ENCODE results near the gene DCBLD2.

DCBLD2 gene

GRCh38 chr3:98788651-98789050, 112.8 kb downstream of the DCBLD2 start:
- DNase-seq = no peak

DNA sequence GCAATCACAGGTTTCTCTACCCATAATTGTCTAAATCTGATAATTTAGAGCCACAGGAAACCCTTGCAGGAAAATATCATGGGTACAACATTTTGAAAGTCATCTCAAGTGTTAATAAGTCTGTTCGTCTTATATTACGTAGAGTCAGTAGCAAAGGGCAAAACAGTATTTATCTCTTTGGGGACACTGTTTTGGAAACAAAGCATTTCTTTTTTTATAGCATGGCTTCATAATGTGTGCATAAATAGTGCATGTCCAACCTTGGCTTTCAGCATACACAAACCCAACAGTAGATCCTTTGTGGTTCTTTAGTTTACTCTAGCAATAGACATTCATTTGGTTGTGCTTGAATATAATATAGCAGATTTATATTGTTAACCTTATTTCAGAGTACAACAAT, 114.3 kb downstream of the DCBLD2 start:
- no peak for DNase-seq

DNA sequence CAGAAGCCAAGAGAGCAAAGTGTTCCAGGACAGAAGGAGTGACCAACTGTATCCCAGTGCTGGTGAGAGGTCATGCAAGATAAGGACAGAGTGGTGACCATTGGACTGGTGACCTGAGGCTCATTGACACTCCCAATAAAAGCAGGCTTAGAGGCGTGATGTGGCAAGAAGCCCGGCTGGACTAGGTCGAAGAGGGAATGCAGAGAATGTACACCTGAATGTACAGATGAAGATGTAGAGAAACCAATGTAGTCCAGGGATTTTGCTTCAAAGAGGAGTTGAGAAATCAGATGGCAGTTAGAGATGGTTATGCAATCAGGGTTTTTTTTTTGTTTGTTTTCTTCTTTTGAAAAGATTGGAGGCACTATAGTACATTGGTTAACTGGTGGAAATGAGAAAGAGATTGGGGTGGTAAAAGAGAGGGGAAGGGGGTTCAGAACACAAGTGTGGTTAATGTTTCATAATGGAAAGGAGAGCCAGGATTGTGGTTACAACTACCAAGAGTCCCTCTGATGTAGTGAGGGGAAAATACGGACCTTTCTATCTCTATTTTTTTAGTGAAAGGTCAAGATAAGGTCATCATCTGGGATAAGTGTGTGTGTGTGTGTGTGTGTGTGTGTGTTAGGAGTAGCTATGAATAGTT, 115.0 kb downstream of the DCBLD2 start:
- DNase-seq = no peak

DNA sequence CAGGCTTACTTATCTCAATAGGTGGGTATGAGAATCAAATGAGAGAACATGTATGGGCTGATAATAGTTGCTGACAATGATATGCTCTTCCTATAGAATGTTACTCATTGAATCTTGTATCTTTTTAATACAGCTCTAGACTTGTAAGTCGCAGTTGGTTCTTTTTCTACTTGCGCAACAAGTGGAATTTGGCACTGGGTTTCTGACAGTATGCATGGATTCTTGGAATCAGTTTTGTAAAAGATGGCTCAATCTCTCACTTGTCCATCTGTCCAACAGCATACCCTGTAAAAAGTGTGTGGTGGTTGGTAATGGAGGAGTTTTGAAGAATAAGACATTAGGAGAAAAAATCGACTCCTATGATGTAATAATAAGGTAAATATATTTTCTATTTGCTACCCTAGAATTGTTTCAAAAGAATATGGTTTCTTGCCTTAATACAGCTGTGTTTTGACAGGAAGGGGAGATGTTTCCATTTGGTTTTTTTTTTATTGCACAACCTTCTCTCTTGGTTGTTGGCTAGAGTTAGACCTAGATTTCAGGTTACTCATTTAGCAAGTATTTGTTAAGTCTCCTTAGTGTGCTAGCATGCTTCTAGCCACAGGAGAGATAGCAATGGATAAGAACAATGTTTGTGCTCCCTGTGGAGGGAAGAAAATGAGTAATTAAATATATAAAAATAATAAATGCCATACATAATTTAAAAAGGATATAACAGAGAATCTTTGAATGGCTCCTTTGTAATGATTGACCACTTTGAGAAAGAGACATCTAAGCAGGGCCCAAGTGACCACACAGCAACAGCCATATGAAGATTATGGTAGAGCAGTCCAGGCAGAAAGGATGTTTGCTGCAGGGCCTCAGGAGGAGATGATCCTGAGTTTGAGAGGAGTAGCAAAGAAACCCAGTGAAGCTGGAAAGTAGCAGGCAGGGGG, 116.6 kb downstream of the DCBLD2 start:
- DNase-seq = no peak

DNA sequence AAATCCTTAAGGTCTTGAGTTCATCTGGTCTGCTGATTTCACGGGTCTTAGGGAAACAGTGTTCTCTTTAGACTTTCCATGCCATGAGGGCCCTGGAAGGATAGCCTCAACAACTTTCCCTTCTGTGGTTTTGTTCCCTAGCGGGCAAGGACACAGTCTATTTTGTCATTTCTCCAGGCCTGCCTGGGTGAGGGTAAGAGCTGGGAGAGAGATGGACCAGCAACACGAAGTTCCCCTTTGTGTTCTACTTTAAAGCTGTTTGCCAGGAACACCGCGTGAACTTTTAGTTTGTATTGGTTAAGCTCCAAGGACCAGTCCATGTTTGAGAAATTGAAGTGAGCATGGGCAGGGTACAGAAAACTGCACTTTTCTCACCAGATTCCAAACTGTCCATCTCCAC, 117.5 kb downstream of the DCBLD2 start:
- no peak for DNase-seq

GRCh38 chr3:98782824-98783500, 118.5 kb downstream of the DCBLD2 start:
- no peak for DNase-seq

DNA sequence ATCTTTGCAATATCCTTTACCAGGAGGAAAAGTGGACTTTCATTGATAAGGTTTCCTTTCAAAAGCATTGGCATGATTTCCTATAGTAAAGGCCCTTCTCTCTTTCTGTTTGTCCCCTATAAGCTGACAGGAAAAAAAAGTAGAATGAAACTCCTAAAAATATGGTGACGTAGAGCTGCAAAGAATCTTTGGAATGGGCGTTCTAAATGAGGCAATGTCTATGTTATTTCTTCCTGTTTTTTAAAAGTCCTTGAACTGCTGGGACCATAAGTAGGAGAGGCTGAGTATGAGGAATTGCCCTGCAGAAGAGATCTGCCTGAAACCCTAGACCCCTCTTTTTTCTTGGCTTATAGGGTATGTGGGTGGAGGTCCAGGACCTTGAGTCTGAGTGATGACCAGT, 121.2 kb downstream of the DCBLD2 start:
- no peak for DNase-seq

DNA sequence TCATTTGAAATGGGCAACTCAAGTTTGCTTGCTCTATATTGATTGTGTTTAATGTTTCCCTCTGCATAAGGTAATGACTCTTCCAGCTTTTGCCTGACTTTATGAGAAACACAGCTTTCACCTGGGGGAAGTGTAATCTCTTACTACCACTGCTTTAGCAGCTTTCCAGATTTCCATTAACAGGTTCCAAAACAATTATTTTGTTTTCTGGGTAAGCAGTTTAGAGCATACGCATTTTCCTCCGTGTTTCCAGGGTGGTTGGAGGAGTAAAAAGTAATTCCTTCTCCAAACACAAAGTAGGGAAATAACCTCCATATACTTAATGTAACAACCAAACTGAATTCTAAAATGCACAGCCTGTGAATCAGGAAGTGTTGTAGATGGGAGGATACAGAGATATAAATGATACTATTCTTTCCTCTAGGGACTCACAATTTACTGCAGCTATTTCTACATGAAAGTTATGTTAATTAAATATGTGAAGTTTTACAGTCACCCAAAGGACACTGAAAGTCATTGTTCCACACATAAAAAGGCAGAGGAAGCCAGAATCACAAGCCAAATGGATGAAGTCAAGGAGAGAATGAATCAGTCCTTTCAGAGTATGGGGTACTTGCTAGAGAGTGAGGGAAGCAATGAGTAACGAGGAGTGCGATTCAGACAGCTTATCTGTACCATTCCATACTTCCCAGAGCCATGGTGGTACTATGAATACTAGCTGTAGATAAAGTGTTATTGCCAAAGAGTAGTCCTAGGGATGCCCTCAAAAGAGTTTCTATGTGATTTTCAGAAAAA, 121.8 kb downstream of the DCBLD2 start:
- no peak for DNase-seq

DNA sequence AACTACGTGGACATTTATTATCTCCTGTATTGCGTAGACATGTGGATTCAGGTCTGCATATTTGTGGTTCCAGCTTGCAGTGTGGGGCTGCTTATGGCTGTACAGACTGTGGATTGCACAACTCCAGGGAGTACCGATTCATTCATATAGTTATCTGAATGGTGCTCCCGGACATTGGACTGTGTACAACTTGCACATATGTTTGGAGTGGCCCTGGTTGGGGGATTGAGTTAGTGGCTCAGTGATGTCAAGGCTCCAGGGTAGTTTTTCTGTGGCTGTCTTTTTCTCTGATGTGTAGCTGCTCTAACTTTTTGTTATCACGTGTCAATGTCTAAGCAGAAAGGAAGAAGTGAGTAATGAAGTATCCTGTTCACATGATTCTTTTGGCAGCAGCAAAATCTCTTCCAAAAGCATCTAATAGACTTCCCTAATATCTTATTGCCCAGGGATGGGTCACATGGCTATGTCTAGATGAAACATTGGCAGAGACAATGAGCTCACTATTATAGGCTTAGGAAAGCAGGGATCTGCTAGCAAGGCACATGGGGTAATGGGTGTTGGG, 122.6 kb downstream of the DCBLD2 start:
- no peak for DNase-seq

DNA sequence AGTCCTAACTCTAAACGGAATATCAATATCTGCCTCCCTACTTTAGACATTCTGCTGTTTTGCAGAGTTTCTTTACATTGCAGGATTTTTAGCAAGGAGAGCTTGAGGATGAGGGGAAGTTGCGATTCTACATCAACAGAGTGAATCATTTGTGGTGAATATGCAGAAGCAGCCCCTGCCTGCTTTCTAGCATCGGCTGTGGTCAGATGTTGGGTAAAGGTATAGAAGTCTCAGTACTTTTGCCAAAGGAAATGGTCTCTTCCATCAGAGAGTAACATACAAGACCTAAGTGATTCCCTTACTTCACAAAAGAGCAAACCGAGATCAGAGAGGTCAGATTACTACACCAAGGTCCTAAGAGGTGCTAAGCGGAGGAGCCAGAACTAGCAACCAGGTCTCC, 123.1 kb downstream of the DCBLD2 start:
- DNase-seq = no peak

DNA sequence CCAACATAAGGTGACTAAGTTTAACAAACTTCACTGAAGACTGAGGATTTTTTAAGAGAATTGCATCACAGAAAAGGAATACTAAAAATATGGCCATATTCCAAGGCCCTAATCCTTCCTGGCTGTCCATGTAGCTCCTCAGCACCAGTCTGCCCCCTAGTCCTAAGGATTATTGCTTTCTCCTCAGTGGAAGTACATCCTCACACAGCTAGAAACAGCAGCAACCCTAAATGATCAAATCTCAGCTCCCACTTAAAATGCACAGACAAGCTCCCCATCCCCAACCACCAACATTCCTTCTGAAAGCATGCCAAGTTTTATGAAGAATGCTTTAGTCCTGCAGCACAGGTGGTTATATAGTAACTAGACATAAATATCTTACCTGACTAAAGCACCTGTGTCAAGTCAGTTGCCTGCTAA, 123.7 kb downstream of the DCBLD2 start:
- DNase-seq = no peak

DNA sequence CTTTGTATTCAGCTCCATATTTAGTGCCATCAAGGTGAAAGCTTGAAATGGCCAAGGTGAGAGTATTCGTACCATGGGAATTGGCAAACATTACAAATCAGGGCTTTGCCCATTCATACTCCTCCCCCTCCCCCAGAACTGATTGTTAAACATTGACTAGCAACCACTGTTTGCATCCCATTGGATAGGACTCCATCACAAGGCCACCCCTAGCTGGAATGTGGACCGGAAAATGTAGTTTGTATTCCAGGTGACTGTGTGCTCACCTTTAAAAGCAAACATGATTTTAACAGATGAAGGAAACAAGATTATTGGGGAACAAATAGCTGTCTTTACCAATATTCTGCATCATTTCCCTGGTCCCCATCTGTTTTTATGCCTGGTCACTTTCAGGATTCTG, 124.2 kb downstream of the DCBLD2 start:
- no peak for DNase-seq

GRCh38 chr3:98776140-98776493, 125.4 kb downstream of the DCBLD2 start:
- DNase-seq = no peak

- DNase-seq = no peak
Measured at GRCh38 chr3:98775459-98776139, 125.9 kb downstream of the DCBLD2 start.

- DNase-seq = no peak
Measured at GRCh38 chr3:98772022-98772421, 129.5 kb downstream of the DCBLD2 start.

DNA sequence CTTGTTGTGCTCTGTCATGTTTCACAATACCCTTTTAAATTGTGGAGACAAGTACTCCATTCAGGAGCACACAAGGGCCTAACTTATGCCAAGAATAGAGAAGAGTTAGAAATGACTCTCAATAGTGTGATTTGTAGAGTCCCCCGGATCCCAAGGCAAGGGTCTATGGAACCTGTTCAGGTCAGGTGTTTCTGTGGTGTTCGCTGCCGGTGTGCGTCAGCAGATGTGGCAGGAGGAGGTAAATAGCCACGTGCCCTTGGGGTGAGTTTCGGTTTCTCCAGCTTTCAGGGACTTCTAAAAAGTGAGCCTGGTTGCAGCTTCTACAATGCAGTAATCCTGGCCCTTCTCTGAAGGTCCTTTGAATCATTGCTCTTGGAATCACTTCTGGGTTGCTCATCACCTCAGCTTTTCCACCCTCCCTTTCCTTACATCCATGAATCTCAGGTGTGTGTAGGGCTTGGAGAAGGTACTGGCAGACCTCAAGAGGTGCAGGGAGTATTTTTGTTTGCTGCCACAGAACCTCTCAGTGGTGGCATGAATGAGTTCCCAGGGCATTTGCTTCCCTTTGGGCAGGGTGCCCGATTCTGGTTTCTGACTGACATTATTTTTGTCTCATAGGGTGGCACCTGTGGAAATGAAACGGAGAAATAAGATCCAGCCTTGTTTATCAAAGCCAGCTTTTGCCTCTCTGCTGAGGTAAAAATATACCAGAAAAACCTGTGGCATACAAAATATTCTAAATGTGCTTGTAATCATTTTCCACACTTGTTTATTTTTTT, 131.0 kb downstream of the DCBLD2 start:
- DNase-seq = no peak

DNA sequence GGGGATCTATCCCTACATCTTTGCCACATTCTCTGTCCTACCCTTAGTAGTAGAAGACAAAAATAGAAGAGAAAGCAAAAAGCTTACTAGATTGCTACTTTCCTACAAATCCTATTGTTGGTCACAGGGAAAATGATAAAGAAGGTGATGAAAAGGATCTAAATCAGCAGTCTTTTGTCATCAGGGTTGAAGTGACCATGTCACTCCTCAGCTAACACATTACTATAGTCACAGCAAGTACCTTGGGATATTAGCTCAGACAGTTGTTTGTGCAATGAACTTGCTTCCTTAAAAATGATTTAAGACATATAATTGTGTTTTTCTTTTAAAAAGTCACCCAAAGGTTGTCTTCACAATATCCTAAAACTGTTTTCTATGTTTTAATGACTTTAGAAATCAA, 132.0 kb downstream of the DCBLD2 start:
- DNase-seq = no peak

DNA sequence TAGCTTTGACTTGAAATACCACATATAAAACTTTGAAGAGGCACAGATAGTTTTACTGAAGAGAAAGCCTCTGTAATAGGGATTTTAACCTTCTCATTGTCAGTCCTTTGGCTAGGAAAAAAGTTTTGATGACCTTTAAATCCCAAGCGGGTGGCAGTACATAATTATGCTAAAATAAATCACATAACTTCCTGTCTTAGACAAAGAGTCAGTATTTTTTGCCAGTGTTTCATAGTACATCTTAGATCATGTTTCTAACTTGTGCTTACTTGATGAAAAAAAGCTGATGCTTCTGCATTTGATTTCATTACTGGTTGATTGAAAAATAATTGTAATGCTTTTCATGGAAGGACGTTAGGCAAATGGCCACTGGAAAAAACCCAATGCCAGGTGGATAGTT, 132.5 kb downstream of the DCBLD2 start:
- no peak for DNase-seq

DNA sequence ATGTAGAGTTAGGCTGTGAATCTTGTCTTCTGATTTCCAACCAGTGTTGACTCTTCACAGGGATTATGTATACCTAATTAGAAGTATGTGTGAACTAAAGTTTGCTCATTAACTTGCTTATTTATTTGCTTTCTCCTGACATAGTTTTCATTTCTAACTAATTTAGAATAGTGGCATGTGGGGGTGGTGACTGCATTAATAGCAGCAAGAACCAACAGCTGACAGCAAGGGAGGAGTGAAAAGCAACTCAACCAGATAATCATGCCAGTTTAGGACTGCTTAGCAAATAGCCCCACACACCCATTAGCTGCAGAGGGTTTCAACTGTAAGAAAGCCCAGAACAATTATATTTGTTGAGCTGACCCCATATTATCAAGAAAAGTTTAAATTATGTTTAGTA, 134.6 kb downstream of the DCBLD2 start:
- no peak for DNase-seq

DNA sequence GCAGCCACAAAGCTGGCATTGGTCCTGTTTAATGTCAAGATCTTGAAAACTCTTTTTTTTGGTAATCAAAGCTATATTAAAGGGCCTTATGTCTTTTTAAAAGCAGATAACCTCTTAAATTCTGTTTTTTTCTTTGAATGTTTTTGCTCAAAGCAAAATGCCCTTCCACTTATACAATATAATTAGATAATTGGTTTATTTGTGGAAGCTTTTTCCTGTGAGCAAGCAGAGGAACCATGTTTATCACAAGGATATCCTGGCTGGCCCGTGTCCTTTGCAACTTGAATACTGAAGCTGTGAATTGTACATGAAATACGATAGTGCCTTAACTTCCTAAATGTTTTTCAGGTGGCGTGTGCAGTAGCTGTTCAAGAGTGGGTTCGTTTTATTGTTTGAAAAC, 135.8 kb downstream of the DCBLD2 start:
- DNase-seq = no peak

- no peak for DNase-seq
Measured at GRCh38 chr3:98764472-98764884, 137.0 kb downstream of the DCBLD2 start.
